K562 (cell line): ENCODE measurements around the gene SCYL1. TPM values are rescaled to one million over a fixed set of nuclear protein-coding genes. Genes with fewer than 3 reads are reported as not detected.
A peak's percentile ranks its signal among the peaks of the same experiment; 100 is the strongest.

Experiments
- FOXK2 ChIP-seq, 2 experiments: fragments of 450-650 bp; IDR thresholded peaks in 1 of 2; conservative IDR thresholded peaks in 1 of 2; 2 replicates each; pipeline ENCODE4 v1.6.1; 2016; ENCODE audit warnings: low read depth in 2 of 2, mild to moderate bottlenecking in 1 of 2
- KDM5B ChIP-seq: fragments of 200-600 bp; sonication (generic); IDR thresholded peaks from 2 replicates; pipeline ENCODE4 v1.6.1; 2012; ENCODE audit warnings: low read depth, mild to moderate bottlenecking, moderate library complexity, low read length, control low read depth, inconsistent platforms; ENCODE audit not compliant: insufficient replicate concordance
- NFE2L1 ChIP-seq: fragments of 450-650 bp; IDR thresholded peaks from 2 replicates; pipeline ENCODE4 v1.6.1; 2016; ENCODE audit warnings: missing genetic modification characterization, low read depth, mild to moderate bottlenecking, missing compliant biosample characterization, moderate library complexity, borderline replicate concordance
- NFIX ChIP-seq: fragments of 250-450 bp; sonication (Bioruptor Pico); IDR thresholded peaks from 2 replicates; pipeline ENCODE4 v1.4.0; 2020; ENCODE audit warnings: low read depth, mild to moderate bottlenecking, moderate library complexity
- POLR2H ChIP-seq: IDR thresholded peaks from 2 replicates; pipeline ENCODE4 v1.6.1; 2016; ENCODE audit warnings: missing genetic modification characterization, low read depth, mild to moderate bottlenecking, control low read depth, missing compliant biosample characterization, moderate library complexity
- ZFPM2 ChIP-seq: fragments of 250-450 bp; sonication (Bioruptor Pico); IDR thresholded peaks from 2 replicates; pipeline ENCODE4 v1.5.1; 2022; ENCODE audit warnings: mild to moderate bottlenecking
- ZNF589 ChIP-seq: fragments of 200-800 bp; sonication (Bioruptor generic); IDR thresholded peaks from 2 replicates; pipeline ENCODE4 v1.6.1; 2016; ENCODE audit warnings: low read depth, missing genetic modification characterization, missing compliant biosample characterization
- ZNF668 ChIP-seq: fragments of 250-450 bp; sonication (Bioruptor Pico); IDR thresholded peaks from 2 replicates; pipeline ENCODE4 v1.8.0; 2022; ENCODE audit warnings: mild to moderate bottlenecking, inconsistent platforms
- polyA plus RNA-seq, 8 experiments: library from polyadenylated mRNA; depleted of rRNA in 4 of 8; stranded (reverse) in 5 of 8; unstranded in 3 of 8; fragments of >200 nt; fragmentation: Nextera tagmentation in 2 of 8; fragmentation: Illumina TruSeq in 1 of 8; extraction: Ambion mirVana in 2 of 8; extraction: Trizol in 1 of 8; gene quantifications; 2 replicates each; pipeline versions ENCODE4 v1.2.1 to v1.2.3, GENCODE V29; 2011 to 2014; ENCODE audit warnings: inconsistent platforms in 1 of 8, missing spikeins in 1 of 8
- total RNA-seq, 7 experiments: library from RNA; depleted of rRNA in 6 of 7; stranded (reverse); fragments of >200 nt in 6 of 7; fragmentation: Illumina TruSeq in 2 of 7; extraction: Trizol in 2 of 7; gene quantifications; 2 replicates each; pipeline versions ENCODE4 v1.2.1 to v1.2.3, GENCODE V29; 2011 to 2021; ENCODE audit warnings: low replicate concordance in 1 of 7
- TF ChIP-seq, protein P1 (sequence below): fragments of 450-650 bp; IDR thresholded peaks from 2 replicates; pipeline ENCODE4 v1.6.1; 2016; ENCODE audit warnings: mild to moderate bottlenecking, moderate library complexity
- TF ChIP-seq, protein P2 (sequence below): sonication (generic); formaldehyde crosslinking; IDR thresholded peaks from 2 replicates; pipeline ENCODE4 v1.8.0; 2022; ENCODE audit warnings: mild to moderate bottlenecking, missing genetic modification reagents

The SCYL1 gene
- total and polyA plus RNA-seq, 9 of the 15 experiments (the other 6 are each of a cell fraction or from before 2014, with no cell fraction given), result 1.9 to 145 (median 57.6) TPM

DNA sequence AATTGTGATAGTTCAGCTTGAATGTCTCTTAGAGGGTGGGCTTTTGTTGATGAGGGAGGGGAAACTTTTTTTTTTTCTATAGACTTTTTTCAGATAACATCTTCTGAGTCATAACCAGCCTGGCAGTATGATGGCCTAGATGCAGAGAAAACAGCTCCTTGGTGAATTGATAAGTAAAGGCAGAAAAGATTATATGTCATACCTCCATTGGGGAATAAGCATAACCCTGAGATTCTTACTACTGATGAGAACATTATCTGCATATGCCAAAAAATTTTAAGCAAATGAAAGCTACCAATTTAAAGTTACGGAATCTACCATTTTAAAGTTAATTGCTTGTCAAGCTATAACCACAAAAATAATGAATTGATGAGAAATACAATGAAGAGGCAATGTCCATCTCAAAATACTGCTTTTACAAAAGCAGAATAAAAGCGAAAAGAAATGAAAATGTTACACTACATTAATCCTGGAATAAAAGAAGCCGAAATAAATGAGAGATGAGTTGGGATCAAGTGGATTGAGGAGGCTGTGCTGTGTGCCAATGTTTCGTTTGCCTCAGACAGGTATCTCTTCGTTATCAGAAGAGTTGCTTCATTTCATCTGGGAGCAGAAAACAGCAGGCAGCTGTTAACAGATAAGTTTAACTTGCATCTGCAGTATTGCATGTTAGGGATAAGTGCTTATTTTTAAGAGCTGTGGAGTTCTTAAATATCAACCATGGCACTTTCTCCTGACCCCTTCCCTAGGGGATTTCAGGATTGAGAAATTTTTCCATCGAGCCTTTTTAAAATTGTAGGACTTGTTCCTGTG is 22.1 kb upstream of the SCYL1 start (continued):
- TF ChIP-seq, protein P1, sequence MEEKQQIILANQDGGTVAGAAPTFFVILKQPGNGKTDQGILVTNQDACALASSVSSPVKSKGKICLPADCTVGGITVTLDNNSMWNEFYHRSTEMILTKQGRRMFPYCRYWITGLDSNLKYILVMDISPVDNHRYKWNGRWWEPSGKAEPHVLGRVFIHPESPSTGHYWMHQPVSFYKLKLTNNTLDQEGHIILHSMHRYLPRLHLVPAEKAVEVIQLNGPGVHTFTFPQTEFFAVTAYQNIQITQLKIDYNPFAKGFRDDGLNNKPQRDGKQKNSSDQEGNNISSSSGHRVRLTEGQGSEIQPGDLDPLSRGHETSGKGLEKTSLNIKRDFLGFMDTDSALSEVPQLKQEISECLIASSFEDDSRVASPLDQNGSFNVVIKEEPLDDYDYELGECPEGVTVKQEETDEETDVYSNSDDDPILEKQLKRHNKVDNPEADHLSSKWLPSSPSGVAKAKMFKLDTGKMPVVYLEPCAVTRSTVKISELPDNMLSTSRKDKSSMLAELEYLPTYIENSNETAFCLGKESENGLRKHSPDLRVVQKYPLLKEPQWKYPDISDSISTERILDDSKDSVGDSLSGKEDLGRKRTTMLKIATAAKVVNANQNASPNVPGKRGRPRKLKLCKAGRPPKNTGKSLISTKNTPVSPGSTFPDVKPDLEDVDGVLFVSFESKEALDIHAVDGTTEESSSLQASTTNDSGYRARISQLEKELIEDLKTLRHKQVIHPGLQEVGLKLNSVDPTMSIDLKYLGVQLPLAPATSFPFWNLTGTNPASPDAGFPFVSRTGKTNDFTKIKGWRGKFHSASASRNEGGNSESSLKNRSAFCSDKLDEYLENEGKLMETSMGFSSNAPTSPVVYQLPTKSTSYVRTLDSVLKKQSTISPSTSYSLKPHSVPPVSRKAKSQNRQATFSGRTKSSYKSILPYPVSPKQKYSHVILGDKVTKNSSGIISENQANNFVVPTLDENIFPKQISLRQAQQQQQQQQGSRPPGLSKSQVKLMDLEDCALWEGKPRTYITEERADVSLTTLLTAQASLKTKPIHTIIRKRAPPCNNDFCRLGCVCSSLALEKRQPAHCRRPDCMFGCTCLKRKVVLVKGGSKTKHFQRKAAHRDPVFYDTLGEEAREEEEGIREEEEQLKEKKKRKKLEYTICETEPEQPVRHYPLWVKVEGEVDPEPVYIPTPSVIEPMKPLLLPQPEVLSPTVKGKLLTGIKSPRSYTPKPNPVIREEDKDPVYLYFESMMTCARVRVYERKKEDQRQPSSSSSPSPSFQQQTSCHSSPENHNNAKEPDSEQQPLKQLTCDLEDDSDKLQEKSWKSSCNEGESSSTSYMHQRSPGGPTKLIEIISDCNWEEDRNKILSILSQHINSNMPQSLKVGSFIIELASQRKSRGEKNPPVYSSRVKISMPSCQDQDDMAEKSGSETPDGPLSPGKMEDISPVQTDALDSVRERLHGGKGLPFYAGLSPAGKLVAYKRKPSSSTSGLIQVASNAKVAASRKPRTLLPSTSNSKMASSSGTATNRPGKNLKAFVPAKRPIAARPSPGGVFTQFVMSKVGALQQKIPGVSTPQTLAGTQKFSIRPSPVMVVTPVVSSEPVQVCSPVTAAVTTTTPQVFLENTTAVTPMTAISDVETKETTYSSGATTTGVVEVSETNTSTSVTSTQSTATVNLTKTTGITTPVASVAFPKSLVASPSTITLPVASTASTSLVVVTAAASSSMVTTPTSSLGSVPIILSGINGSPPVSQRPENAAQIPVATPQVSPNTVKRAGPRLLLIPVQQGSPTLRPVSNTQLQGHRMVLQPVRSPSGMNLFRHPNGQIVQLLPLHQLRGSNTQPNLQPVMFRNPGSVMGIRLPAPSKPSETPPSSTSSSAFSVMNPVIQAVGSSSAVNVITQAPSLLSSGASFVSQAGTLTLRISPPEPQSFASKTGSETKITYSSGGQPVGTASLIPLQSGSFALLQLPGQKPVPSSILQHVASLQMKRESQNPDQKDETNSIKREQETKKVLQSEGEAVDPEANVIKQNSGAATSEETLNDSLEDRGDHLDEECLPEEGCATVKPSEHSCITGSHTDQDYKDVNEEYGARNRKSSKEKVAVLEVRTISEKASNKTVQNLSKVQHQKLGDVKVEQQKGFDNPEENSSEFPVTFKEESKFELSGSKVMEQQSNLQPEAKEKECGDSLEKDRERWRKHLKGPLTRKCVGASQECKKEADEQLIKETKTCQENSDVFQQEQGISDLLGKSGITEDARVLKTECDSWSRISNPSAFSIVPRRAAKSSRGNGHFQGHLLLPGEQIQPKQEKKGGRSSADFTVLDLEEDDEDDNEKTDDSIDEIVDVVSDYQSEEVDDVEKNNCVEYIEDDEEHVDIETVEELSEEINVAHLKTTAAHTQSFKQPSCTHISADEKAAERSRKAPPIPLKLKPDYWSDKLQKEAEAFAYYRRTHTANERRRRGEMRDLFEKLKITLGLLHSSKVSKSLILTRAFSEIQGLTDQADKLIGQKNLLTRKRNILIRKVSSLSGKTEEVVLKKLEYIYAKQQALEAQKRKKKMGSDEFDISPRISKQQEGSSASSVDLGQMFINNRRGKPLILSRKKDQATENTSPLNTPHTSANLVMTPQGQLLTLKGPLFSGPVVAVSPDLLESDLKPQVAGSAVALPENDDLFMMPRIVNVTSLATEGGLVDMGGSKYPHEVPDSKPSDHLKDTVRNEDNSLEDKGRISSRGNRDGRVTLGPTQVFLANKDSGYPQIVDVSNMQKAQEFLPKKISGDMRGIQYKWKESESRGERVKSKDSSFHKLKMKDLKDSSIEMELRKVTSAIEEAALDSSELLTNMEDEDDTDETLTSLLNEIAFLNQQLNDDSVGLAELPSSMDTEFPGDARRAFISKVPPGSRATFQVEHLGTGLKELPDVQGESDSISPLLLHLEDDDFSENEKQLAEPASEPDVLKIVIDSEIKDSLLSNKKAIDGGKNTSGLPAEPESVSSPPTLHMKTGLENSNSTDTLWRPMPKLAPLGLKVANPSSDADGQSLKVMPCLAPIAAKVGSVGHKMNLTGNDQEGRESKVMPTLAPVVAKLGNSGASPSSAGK, result no peak
- TF ChIP-seq ZNF668 (CRISPR knock-in tag) (no peak), NFIX (CRISPR knock-in tag) (no peak), KDM5B (peak; percentile 79), ZFPM2 (CRISPR knock-in tag) (peak; percentile 98), POLR2H (tag) (peak; percentile 75), FOXK2 (conservative IDR thresholded peaks at IDR 0.05 in 1 of 2, IDR thresholded peaks at IDR 0.05 in 1 of 2; ENCODE audit: low read depth in 2 of 2) (no peak), NFE2L1 (tag) (no peak), ZNF589 (CRISPR knock-in tag) (no peak)
- TF ChIP-seq, protein P2, sequence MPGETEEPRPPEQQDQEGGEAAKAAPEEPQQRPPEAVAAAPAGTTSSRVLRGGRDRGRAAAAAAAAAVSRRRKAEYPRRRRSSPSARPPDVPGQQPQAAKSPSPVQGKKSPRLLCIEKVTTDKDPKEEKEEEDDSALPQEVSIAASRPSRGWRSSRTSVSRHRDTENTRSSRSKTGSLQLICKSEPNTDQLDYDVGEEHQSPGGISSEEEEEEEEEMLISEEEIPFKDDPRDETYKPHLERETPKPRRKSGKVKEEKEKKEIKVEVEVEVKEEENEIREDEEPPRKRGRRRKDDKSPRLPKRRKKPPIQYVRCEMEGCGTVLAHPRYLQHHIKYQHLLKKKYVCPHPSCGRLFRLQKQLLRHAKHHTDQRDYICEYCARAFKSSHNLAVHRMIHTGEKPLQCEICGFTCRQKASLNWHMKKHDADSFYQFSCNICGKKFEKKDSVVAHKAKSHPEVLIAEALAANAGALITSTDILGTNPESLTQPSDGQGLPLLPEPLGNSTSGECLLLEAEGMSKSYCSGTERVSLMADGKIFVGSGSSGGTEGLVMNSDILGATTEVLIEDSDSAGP (CRISPR knock-in tag), result peak; percentile 74; the same call in 1 of the 2 replicates
